SK-N-SH (cell line): ENCODE results near the gene VGLL4. TPM values are rescaled to one million over a fixed set of nuclear protein-coding genes. Genes with fewer than 3 reads are reported as not detected.

ENCODE experiments used
- CTCF ChIA-PET: fragments of 300-600, 350-600 bp; formaldehyde crosslinking; extraction: SDS; loops from one replicate; lab custom pipeline; 2021; lab: Yijun Ruan, JAX
- POLR2A ChIA-PET: fragments of 350-600 bp; sonication (Branson Sonifier 250); formaldehyde crosslinking; extraction: SDS; loops from one replicate; lab custom pipeline; 2020; ENCODE audit warnings: antibody characterized with exemption, inconsistent platforms; lab: Yijun Ruan, JAX
- DNase-seq: peaks from one replicate; pipeline ENCODE4 v3.0.0; 2012
- H2AFZ ChIP-seq: fragments of 200-600 bp; sonication (generic); 2 replicates; pipeline ENCODE4 v1.8.1; 2016; ENCODE audit warnings: antibody characterized with exemption, mild to moderate bottlenecking, low read depth
- H3F3A ChIP-seq: fragments of 200-600 bp; sonication (generic); replicated peaks from 2 replicates; pipeline ENCODE3; 2016; ENCODE audit warnings: antibody characterized with exemption, mild to moderate bottlenecking; ENCODE audit not compliant: insufficient read depth
- H3K27ac ChIP-seq, 2 experiments: fragments of 200-500 bp in 1 of 2; fragments of 200-600 bp in 1 of 2; sonication (Bioruptor generic) in 1 of 2; sonication (generic), shearing (Covaris generic) in 1 of 2; 2 replicates each; pipeline versions ENCODE4 v1.5.1 to v1.6.1; 2014 to 2016; ENCODE audit warnings: low read depth in 2 of 2, inconsistent platforms in 1 of 2, low read length in 1 of 2, mild to moderate bottlenecking in 1 of 2, mixed read lengths in 1 of 2
- H3K27me3 ChIP-seq: fragments of 200-600 bp; sonication (generic), shearing (Covaris generic); 2 replicates; pipeline ENCODE4 v1.6.1; 2016; ENCODE audit warnings: mixed run types; ENCODE audit not compliant: insufficient read depth
- H3K36me3 ChIP-seq, 2 experiments: fragments of 200-500 bp in 1 of 2; fragments of 200-600 bp in 1 of 2; sonication (Bioruptor generic) in 1 of 2; sonication (generic) in 1 of 2; replicated peaks in 1 of 2; 2 replicates each; pipeline versions ENCODE3 to v1.5.1; 2014 to 2016; ENCODE audit warnings: low read length in 1 of 2, mild to moderate bottlenecking in 1 of 2; ENCODE audit not compliant: insufficient read depth in 2 of 2, control insufficient read depth in 1 of 2
- H3K4me1 ChIP-seq, 2 experiments: fragments of 200-500 bp in 1 of 2; fragments of 200-600 bp in 1 of 2; sonication (Bioruptor generic) in 1 of 2; sonication (generic), shearing (Covaris generic) in 1 of 2; 2 replicates each; pipeline versions ENCODE4 v1.5.1 to v1.6.1; 2014 to 2016; ENCODE audit warnings: low read depth in 1 of 2, low read length in 1 of 2, mixed run types in 1 of 2; ENCODE audit not compliant: insufficient read depth in 2 of 2, control insufficient read depth in 1 of 2
- H3K4me2 ChIP-seq: fragments of 200-600 bp; sonication (generic), shearing (Covaris generic); 2 replicates; pipeline ENCODE4 v1.6.1; 2017; ENCODE audit warnings: mixed run types
- H3K4me3 ChIP-seq, 2 experiments: fragments of 200-500 bp in 1 of 2; fragments of 200-600 bp in 1 of 2; sonication (Bioruptor generic) in 1 of 2; sonication (generic), shearing (Covaris generic) in 1 of 2; 2 replicates each; pipeline versions ENCODE4 v1.5.1 to v1.8.1; 2014 to 2016; ENCODE audit warnings: low read depth in 2 of 2, inconsistent platforms in 1 of 2, low read length in 1 of 2, mild to moderate bottlenecking in 1 of 2, mixed read lengths in 1 of 2, moderate library complexity in 1 of 2
- H3K79me2 ChIP-seq: fragments of 200-600 bp; sonication (generic); 2 replicates; pipeline ENCODE4 v1.8.1; 2017; ENCODE audit warnings: mild to moderate bottlenecking; ENCODE audit not compliant: insufficient read depth
- H3K9ac ChIP-seq: fragments of 200-600 bp; sonication (generic); 2 replicates; pipeline ENCODE4 v1.6.1; 2017; ENCODE audit warnings: mixed run types
- H3K9me2 ChIP-seq: fragments of 200-600 bp; sonication (generic); 2 replicates; pipeline ENCODE4 v1.6.1; 2017; ENCODE audit warnings: mixed run types
- H3K9me3 ChIP-seq: fragments of 200-600 bp; sonication (generic); 2 replicates; pipeline ENCODE4 v1.6.1; 2017; ENCODE audit warnings: mixed run types, mild to moderate bottlenecking, moderate library complexity
- H4K20me1 ChIP-seq: fragments of 200-600 bp; sonication (generic); 2 replicates; pipeline ENCODE4 v1.6.1; 2017; ENCODE audit warnings: mild to moderate bottlenecking, mixed run types; ENCODE audit not compliant: insufficient read depth
- CHD2 ChIP-seq: fragments of 150-350 bp; IDR thresholded peaks from 2 replicates; pipeline ENCODE4 v1.6.1; 2018; ENCODE audit warnings: low read length; ENCODE audit not compliant: partially characterized antibody
- ELF1 ChIP-seq: IDR thresholded peaks from 2 replicates; pipeline ENCODE4 v1.4.0; 2012
- FOXJ3 ChIP-seq: sonication (generic); formaldehyde crosslinking; IDR thresholded peaks from 2 replicates; pipeline ENCODE4 v1.5.1; 2020; ENCODE audit warnings: mild to moderate bottlenecking, missing genetic modification reagents
- FOXM1 ChIP-seq: IDR thresholded peaks from 2 replicates; pipeline ENCODE4 v1.4.0; 2012; ENCODE audit warnings: low read depth, mild to moderate bottlenecking
- GABPA ChIP-seq: IDR thresholded peaks from 2 replicates; pipeline ENCODE4 v1.4.0; 2012; ENCODE audit warnings: low read depth, mild to moderate bottlenecking
- JUND ChIP-seq: IDR thresholded peaks from 2 replicates; pipeline ENCODE4 v1.4.0; 2012
- MEF2A ChIP-seq: IDR thresholded peaks from 2 replicates; pipeline ENCODE4 v1.4.0; 2012; ENCODE audit warnings: low read depth, borderline replicate concordance
- NFIC ChIP-seq: IDR thresholded peaks from 2 replicates; pipeline ENCODE4 v1.4.0; 2012; ENCODE audit warnings: borderline replicate concordance
- NRF1 ChIP-seq: IDR thresholded peaks from 2 replicates; pipeline ENCODE4 v1.6.1; 2012; ENCODE audit warnings: low read depth, mild to moderate bottlenecking, low read length
- POLR2AphosphoS5 ChIP-seq: IDR thresholded peaks from 2 replicates; pipeline ENCODE4 v1.6.1; 2012; ENCODE audit warnings: low read depth, low read length
- RAD21 ChIP-seq: IDR thresholded peaks from 2 replicates; pipeline ENCODE4 v1.6.1; 2012; ENCODE audit warnings: mild to moderate bottlenecking, low read length
- RCOR1 ChIP-seq: fragments of 150-350 bp; IDR thresholded peaks from 2 replicates; pipeline ENCODE4 v1.6.1; 2017; ENCODE audit warnings: antibody characterized with exemption, low read length
- SIN3A ChIP-seq: IDR thresholded peaks from 2 replicates; pipeline ENCODE4 v1.6.1; 2012; ENCODE audit warnings: low read depth, mild to moderate bottlenecking, low read length, moderate library complexity, borderline replicate concordance
- SMC3 ChIP-seq: IDR thresholded peaks from 2 replicates; pipeline ENCODE4 v1.6.1; 2012; ENCODE audit warnings: low read depth, low read length, improper control_type of control experiment
- TAF1 ChIP-seq: IDR thresholded peaks from 2 replicates; pipeline ENCODE4 v1.6.1; 2012; ENCODE audit warnings: low read depth, mild to moderate bottlenecking, low read length, moderate library complexity, borderline replicate concordance
- TCF12 ChIP-seq: IDR thresholded peaks from 2 replicates; pipeline ENCODE4 v1.4.0; 2012
- YY1 ChIP-seq: IDR thresholded peaks from 2 replicates; pipeline ENCODE4 v1.4.0; 2012; ENCODE audit warnings: low read depth, mild to moderate bottlenecking
- WGBS: methylation state at CpG from one replicate; pipeline ENCODE4 v1.1.6; 2017; ENCODE audit warnings: low lambda C conversion rate; 5-methylcytosine and 5-hydroxymethylcytosine counted together
- polyA plus RNA-seq, 3 experiments: library from polyadenylated mRNA; depleted of rRNA; stranded (reverse); fragments of >200 nt; gene quantifications; 2 replicates each; pipeline ENCODE4 v1.2.3, GENCODE V29; 2012
- TF ChIP-seq, protein P1 (sequence below): fragments of 150-350 bp; IDR thresholded peaks from 2 replicates; pipeline ENCODE4 v1.6.1; 2016; ENCODE audit warnings: mild to moderate bottlenecking, low read depth, low read length
- TF ChIP-seq, protein P2 (sequence below): fragments of 150-350 bp; IDR thresholded peaks from 2 replicates; pipeline ENCODE4 v1.6.1; 2017; ENCODE audit warnings: antibody characterized with exemption, low read length, low read depth, borderline replicate concordance
- TF ChIP-seq, protein P3 (sequence below): IDR thresholded peaks from 2 replicates; pipeline ENCODE4 v1.4.0; 2012; ENCODE audit warnings: low read depth, borderline replicate concordance
- TF ChIP-seq, protein P4 (sequence below): IDR thresholded peaks from 2 replicates; pipeline ENCODE4 v1.4.0; 2012; ENCODE audit warnings: low read depth, borderline replicate concordance
- TF ChIP-seq, protein P5 (sequence below): IDR thresholded peaks from 2 replicates; pipeline ENCODE4; 2012

The VGLL4 gene
- polyA plus RNA-seq, 1 of the 3 experiments (the other 2 are of a cell fraction): 48.9 TPM

DNA sequence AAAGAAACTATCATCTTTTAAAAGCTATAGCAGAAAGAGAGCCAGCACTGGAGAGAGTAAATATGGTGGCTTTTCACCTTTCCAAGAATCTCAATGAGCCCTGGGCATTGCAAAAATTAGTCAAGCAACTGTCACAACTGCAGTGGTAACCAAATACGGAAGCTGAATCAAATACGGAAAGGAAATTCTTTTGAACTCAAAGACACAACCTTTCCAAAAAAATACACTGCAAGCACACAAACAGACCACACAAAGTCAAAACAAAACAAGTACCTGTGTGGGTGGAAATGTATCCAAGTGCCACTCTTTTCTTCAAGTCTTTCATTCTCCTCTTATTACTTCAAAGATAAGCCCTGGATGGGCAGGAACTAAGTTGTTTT, 17.6 kb downstream of the VGLL4 start (continued):
- TF ChIP-seq, protein P1, sequence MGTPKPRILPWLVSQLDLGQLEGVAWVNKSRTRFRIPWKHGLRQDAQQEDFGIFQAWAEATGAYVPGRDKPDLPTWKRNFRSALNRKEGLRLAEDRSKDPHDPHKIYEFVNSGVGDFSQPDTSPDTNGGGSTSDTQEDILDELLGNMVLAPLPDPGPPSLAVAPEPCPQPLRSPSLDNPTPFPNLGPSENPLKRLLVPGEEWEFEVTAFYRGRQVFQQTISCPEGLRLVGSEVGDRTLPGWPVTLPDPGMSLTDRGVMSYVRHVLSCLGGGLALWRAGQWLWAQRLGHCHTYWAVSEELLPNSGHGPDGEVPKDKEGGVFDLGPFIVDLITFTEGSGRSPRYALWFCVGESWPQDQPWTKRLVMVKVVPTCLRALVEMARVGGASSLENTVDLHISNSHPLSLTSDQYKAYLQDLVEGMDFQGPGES: no peak
- no peak for TF ChIP-seq GABPA
- no peak for TF ChIP-seq NRF1
- TF ChIP-seq, protein P2, sequence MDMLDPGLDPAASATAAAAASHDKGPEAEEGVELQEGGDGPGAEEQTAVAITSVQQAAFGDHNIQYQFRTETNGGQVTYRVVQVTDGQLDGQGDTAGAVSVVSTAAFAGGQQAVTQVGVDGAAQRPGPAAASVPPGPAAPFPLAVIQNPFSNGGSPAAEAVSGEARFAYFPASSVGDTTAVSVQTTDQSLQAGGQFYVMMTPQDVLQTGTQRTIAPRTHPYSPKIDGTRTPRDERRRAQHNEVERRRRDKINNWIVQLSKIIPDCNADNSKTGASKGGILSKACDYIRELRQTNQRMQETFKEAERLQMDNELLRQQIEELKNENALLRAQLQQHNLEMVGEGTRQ: no peak
- no peak for TF ChIP-seq YY1
- no peak for TF ChIP-seq SIN3A
- no peak for TF ChIP-seq JUND
- no peak for TF ChIP-seq ELF1
- no peak for TF ChIP-seq SMC3
- no peak for TF ChIP-seq TCF12

DNA sequence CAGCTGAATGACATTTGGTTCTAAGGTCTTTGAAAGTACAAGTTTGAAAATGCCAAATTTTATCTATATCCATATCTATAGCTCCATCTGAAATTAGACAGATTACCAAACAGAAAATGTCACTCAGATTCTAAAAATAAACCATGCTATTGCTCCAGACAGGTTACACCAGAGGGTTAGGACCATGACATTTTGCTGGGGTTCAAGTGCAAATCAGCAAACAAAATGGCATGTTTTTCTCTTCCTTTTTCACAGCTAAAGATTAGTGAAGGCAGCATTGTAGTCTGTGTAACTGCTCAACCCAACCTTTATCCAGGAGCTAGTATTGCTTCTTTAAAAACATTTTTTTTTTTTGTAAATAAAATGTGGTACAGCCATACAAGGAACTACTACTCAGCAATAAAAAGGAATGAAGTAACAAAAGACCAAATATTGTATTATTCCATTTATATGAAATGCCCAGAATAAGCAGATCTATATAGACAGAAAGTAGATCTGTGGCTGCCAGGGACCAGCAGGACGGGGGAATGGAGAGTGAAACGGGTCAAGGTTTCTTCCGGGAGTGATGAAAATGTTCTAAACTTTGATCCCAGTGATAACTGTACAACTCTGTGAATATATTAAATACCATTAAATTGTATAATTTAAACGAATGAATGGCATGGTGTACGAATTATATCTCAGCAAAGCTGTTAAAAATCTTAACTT, 18.2 kb downstream of the VGLL4 start:
- Histone ChIP-seq H3K9me2 (no peaks in the 10 kb centered on the region), H3K36me3 (peaks cover 0 to 18% of the 10 kb centered on the region in 2 experiments), H3K27ac (no peak overlapping the region), H2AFZ (no peak overlapping the region), H3K79me2 (peaks cover 100% of the 10 kb centered on the region), H4K20me1 (peaks cover 100% of the 10 kb centered on the region), H3K4me1 (peaks cover 0 to 8% of the 10 kb centered on the region in 2 experiments; a peak in 1 of 4 replicates), H3K9ac (no peak overlapping the region), H3K27me3 (no peaks in the 10 kb centered on the region), H3K9me3 (no peaks in the 10 kb centered on the region), H3K4me2 (no peak overlapping the region), H3F3A (peaks cover 9% of the 10 kb centered on the region), H3K4me3 (no peak overlapping the region)
- ChIA-PET POLR2A (no interaction called here), CTCF (interaction anchor here (0.6 to 1.6 kb wide), 4 partner anchors 11 to 383 kb away, joined by 3 to 4 read pairs (median 3); no protein-coding TSS in a partner anchor)
- WGBS: 96% methylated on average over 5 of the region's 5 CpGs
- no peak for TF ChIP-seq FOXJ3 (CRISPR knock-in tag)
- TF ChIP-seq, protein P3, sequence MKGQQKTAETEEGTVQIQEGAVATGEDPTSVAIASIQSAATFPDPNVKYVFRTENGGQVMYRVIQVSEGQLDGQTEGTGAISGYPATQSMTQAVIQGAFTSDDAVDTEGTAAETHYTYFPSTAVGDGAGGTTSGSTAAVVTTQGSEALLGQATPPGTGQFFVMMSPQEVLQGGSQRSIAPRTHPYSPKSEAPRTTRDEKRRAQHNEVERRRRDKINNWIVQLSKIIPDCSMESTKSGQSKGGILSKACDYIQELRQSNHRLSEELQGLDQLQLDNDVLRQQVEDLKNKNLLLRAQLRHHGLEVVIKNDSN: no peak
- no peak for TF ChIP-seq TAF1
- TF ChIP-seq, protein P1: no peak
- no peak for TF ChIP-seq RAD21
- TF ChIP-seq FOXM1: no peak
- TF ChIP-seq, protein P4, sequence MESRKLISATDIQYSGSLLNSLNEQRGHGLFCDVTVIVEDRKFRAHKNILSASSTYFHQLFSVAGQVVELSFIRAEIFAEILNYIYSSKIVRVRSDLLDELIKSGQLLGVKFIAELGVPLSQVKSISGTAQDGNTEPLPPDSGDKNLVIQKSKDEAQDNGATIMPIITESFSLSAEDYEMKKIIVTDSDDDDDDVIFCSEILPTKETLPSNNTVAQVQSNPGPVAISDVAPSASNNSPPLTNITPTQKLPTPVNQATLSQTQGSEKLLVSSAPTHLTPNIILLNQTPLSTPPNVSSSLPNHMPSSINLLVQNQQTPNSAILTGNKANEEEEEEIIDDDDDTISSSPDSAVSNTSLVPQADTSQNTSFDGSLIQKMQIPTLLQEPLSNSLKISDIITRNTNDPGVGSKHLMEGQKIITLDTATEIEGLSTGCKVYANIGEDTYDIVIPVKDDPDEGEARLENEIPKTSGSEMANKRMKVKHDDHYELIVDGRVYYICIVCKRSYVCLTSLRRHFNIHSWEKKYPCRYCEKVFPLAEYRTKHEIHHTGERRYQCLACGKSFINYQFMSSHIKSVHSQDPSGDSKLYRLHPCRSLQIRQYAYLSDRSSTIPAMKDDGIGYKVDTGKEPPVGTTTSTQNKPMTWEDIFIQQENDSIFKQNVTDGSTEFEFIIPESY: no peak
- TF ChIP-seq GABPA: no peak
- no peak for TF ChIP-seq RCOR1
- TF ChIP-seq POLR2AphosphoS5: no peak
- TF ChIP-seq NFIC: no peak
- no peak for TF ChIP-seq MEF2A
- TF ChIP-seq, protein P5, sequence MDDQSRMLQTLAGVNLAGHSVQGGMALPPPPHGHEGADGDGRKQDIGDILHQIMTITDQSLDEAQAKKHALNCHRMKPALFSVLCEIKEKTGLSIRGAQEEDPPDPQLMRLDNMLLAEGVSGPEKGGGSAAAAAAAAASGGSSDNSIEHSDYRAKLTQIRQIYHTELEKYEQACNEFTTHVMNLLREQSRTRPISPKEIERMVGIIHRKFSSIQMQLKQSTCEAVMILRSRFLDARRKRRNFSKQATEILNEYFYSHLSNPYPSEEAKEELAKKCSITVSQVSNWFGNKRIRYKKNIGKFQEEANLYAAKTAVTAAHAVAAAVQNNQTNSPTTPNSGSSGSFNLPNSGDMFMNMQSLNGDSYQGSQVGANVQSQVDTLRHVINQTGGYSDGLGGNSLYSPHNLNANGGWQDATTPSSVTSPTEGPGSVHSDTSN: no peak
- TF ChIP-seq CHD2: no peak
- DNase-seq: no peak
